GM12873 (cell line): ENCODE results near the gene CCDC148.

Source experiments
- CTCF ChIP-seq: IDR thresholded peaks from 2 replicates; pipeline ENCODE4 v1.5.1; 2012; ENCODE audit warnings: low read depth, mild to moderate bottlenecking, moderate library complexity, low read length, control low read depth; ENCODE audit not compliant: insufficient read depth; ENCODE audit errors: missing control alignments

CCDC148 gene

GRCh38 chr2:158317642-158318041 lies 138.9 kb downstream of the CCDC148 start:
- no peak for TF ChIP-seq CTCF

- no peak for TF ChIP-seq CTCF
Observed at GRCh38 chr2:158315803-158316414, 140.6 kb downstream of the CCDC148 start.

GRCh38 chr2:158315000-158315399 lies 141.6 kb downstream of the CCDC148 start:
- no peak for TF ChIP-seq CTCF

GRCh38 chr2:158313734-158314133 lies 142.8 kb downstream of the CCDC148 start:
- TF ChIP-seq CTCF: no peak

- no peak for TF ChIP-seq CTCF
Observed at GRCh38 chr2:158312981-158313380, 143.6 kb downstream of the CCDC148 start.

GRCh38 chr2:158305501-158305900 lies 151.1 kb downstream of the CCDC148 start:
- TF ChIP-seq CTCF: no peak

- TF ChIP-seq CTCF: no peak
Observed at GRCh38 chr2:158300394-158300793, 156.2 kb downstream of the CCDC148 start.
